ENCODE data around the gene RGL3.

DNA sequence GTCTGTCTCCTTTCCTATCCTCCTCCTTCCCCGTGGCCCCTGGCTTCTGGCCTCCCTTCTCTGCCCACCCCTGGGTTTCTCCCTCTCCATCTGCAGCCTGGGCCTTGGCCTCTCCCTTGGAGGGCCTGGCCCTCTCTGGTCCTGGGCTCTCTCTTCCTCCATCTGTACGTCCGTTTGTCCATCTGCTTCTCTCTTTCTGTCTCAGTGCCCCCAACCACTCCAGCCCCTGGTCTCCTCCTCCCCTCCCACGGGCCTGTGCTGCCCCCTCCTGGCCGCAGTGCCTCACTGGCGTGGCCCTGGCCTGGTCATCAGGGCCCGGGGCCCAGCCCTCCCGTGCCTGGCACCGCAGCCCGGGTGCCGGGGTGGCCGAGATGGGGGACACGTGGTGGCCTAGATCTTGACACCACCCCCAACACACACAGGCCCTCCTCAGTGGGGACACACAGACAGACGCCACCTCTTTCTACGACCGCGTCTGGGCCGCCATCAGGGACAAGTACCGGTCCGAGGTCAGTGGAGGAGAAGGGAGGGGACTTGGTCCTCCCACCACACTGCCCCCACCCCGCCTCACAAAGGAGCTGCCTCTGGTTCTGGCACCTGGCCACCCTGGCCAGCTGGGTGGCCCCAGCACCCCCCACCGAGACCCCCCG is 27.7 kb upstream of the RGL3 start:
- TF ChIP-seq, protein P1, sequence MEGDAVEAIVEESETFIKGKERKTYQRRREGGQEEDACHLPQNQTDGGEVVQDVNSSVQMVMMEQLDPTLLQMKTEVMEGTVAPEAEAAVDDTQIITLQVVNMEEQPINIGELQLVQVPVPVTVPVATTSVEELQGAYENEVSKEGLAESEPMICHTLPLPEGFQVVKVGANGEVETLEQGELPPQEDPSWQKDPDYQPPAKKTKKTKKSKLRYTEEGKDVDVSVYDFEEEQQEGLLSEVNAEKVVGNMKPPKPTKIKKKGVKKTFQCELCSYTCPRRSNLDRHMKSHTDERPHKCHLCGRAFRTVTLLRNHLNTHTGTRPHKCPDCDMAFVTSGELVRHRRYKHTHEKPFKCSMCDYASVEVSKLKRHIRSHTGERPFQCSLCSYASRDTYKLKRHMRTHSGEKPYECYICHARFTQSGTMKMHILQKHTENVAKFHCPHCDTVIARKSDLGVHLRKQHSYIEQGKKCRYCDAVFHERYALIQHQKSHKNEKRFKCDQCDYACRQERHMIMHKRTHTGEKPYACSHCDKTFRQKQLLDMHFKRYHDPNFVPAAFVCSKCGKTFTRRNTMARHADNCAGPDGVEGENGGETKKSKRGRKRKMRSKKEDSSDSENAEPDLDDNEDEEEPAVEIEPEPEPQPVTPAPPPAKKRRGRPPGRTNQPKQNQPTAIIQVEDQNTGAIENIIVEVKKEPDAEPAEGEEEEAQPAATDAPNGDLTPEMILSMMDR (IDR thresholded peaks at IDR 0.05), result peak; percentile 85
- TF ChIP-seq POLR2AphosphoS5 (IDR thresholded peaks at IDR 0.05; ENCODE audit: low read depth, low read length) (no peak), TCF7L2 (IDR thresholded peaks at IDR 0.05; ENCODE audit: low read depth, low read length) (no peak), SIN3A (IDR thresholded peaks at IDR 0.05; ENCODE audit: borderline replicate concordance, insufficient read depth, low read depth, low read length) (no peak)
- TF ChIP-seq, protein P2, sequence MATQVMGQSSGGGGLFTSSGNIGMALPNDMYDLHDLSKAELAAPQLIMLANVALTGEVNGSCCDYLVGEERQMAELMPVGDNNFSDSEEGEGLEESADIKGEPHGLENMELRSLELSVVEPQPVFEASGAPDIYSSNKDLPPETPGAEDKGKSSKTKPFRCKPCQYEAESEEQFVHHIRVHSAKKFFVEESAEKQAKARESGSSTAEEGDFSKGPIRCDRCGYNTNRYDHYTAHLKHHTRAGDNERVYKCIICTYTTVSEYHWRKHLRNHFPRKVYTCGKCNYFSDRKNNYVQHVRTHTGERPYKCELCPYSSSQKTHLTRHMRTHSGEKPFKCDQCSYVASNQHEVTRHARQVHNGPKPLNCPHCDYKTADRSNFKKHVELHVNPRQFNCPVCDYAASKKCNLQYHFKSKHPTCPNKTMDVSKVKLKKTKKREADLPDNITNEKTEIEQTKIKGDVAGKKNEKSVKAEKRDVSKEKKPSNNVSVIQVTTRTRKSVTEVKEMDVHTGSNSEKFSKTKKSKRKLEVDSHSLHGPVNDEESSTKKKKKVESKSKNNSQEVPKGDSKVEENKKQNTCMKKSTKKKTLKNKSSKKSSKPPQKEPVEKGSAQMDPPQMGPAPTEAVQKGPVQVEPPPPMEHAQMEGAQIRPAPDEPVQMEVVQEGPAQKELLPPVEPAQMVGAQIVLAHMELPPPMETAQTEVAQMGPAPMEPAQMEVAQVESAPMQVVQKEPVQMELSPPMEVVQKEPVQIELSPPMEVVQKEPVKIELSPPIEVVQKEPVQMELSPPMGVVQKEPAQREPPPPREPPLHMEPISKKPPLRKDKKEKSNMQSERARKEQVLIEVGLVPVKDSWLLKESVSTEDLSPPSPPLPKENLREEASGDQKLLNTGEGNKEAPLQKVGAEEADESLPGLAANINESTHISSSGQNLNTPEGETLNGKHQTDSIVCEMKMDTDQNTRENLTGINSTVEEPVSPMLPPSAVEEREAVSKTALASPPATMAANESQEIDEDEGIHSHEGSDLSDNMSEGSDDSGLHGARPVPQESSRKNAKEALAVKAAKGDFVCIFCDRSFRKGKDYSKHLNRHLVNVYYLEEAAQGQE (IDR thresholded peaks at IDR 0.05; ENCODE audit: insufficient read depth in 1 of 2, low read depth in 2 of 2, low read length in 1 of 2), result no peak
